GM19395 (cell line): Measurements from ENCODE around the gene LPO.

Experiments used
- ATAC-seq: cut with Tn5 transposase; IDR thresholded peaks from one replicate; pipeline ENCODE4 v1.9.1; 2021; ENCODE audit warnings: mild to moderate bottlenecking, moderate library complexity; ENCODE audit not compliant: unreplicated experiment

The LPO gene

GRCh38 chr17:58276423-58276822 is 38.0 kb downstream of the LPO start:
- ATAC-seq: no peak

GRCh38 chr17:58277107-58277801 is 38.9 kb downstream of the LPO start:
- no peak for ATAC-seq

GRCh38 chr17:58277802-58278595 is 39.6 kb downstream of the LPO start:
- ATAC-seq: no peak

GRCh38 chr17:58278661-58279015 is 40.3 kb downstream of the LPO start:
- no peak for ATAC-seq

- ATAC-seq: no peak
Measured at GRCh38 chr17:58279016-58279711, 40.8 kb downstream of the LPO start.

- no peak for ATAC-seq
Measured at GRCh38 chr17:58279736-58280479, 41.5 kb downstream of the LPO start.

GRCh38 chr17:58280480-58281217 is 42.3 kb downstream of the LPO start, which contains the start of gene MPO:
TSS of gene MPO (minus strand) at chr17:58280935. CDS start at chr17:58280758, 177 bp downstream.
- ATAC-seq: no peak

GRCh38 chr17:58281511-58282011 is 43.2 kb downstream of the LPO start:
- ATAC-seq: no peak

GRCh38 chr17:58282442-58282841 is 44.1 kb downstream of the LPO start:
- ATAC-seq: no peak

GRCh38 chr17:58283674-58284612 is 45.6 kb downstream of the LPO start:
- no peak for ATAC-seq

GRCh38 chr17:58284613-58285421 is 46.4 kb downstream of the LPO start:
- no peak for ATAC-seq

- no peak for ATAC-seq
Measured at GRCh38 chr17:58285422-58285810, 47.0 kb downstream of the LPO start.

- no peak for ATAC-seq
Measured at GRCh38 chr17:58289869-58290268, 51.5 kb downstream of the LPO start.

- ATAC-seq: no peak
Measured at GRCh38 chr17:58291246-58291645, 52.9 kb downstream of the LPO start.

- no peak for ATAC-seq
Measured at GRCh38 chr17:58294034-58294433, 55.6 kb downstream of the LPO start.

- ATAC-seq: no peak
Measured at GRCh38 chr17:58300336-58300735, 62.0 kb downstream of the LPO start.

GRCh38 chr17:58301504-58302150 is 63.2 kb downstream of the LPO start:
- no peak for ATAC-seq
